HUDEP-2 (cell line): ENCODE results near the gene ERGIC1.
A peak's percentile ranks its signal among the peaks of the same experiment; 100 is the strongest.
"Not testable (repeated sequence)": the region's sequence is repeated elsewhere in the genome, so short reads cannot be mapped to it uniquely, and the experiment has no call there.

Experiments
- DNase-seq, 76 experiments: peaks; one replicate each; lab custom pipeline; 2025; ENCODE audit not compliant: unreplicated experiment in 76 of 76; lab: John Stamatoyannopoulos, UW

Gene ERGIC1

GRCh38 chr5:172845154-172845553 is 11.1 kb downstream of the ERGIC1 start:
- DNase-seq = no peak

DNA sequence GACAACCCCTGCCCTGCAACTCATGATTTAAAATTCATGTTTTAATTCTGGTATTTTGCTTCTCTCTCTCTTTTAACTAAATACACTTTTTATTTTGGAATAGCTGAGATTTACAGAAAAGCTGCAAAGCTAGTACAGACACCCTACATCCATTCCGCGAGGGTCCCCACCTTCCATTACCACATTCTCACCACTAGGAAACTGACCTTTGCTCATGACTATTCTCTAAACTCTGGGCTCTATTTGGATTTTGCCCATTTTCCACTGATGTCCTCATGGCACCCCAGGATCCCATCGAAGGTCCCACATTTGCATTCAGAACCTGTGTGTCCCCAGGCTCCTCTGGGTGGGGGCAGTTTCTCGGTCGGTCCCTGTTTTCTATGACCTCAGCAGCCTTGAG is 11.5 kb downstream of the ERGIC1 start:
- no peak for DNase-seq

- DNase-seq = no peak
These were observed 12.2 kb downstream of the ERGIC1 start for GRCh38 chr5:172846249-172846648.

DNA sequence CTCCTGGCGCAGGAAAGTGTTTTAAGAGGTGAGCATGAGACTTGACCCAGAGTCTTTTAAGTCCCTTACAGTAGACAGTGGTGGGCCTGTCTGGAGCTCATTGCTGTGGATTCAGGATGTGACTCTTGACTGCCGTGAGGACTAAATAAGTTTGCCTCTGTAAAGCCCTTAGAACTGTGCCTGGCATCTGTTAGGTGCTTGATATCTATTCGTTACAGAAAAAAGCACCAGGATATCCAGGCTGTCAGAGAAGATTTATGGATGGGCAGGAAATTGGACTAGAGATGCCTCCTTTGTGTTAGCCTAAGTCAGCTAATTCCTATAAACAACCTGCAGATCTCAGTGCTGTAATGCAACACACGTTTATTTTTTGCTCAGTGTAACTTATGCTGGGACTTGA is 12.6 kb downstream of the ERGIC1 start:
- DNase-seq = no peak

- DNase-seq = not testable (repeated sequence)
These were observed 13.5 kb downstream of the ERGIC1 start for GRCh38 chr5:172847584-172847983.

- DNase-seq = no peak
These were observed 14.4 kb downstream of the ERGIC1 start for GRCh38 chr5:172848419-172848818.

GRCh38 chr5:172849606-172850453 is 15.8 kb downstream of the ERGIC1 start:
- DNase-seq = peak in 11 of 76 experiments; percentile 4 to 36 (median 18)

DNA sequence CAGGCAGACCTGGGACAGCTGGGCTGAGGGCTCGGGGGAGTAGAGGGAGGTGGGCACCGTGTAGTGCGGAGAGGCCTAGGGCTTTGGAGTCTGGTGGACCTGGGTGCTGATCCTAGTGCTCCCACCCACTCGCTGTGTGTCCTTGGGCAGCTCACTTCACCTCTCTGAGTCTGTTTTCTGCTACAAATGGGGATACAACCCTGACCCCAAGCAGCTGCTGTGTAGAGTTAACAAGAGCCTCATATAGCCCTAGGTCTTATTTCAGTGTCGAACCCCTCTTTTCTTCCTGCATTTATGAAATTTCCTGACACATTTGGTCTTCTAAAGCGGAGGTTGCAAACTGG is 16.4 kb downstream of the ERGIC1 start:
- no peak for DNase-seq

DNA sequence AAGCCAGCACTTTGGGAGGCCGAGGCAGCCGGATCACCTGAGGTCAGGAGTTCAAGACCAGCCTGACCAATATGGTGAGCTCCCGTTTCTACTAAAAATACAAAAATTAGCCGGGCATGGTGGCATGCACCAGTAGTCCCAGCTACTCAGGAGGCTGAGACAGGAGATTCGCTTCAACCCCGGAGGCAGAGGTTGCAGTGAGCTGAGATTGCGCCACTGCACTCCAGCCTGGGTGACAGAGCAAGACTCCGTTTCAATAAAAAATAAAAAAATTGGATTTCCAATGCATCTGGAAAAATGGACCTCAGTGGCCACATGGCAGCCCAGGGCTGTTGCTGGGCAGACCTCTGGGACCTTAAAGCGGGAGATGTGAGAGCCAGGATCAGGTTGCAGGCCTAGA is 17.2 kb downstream of the ERGIC1 start:
- not testable (repeated sequence) for DNase-seq

DNA sequence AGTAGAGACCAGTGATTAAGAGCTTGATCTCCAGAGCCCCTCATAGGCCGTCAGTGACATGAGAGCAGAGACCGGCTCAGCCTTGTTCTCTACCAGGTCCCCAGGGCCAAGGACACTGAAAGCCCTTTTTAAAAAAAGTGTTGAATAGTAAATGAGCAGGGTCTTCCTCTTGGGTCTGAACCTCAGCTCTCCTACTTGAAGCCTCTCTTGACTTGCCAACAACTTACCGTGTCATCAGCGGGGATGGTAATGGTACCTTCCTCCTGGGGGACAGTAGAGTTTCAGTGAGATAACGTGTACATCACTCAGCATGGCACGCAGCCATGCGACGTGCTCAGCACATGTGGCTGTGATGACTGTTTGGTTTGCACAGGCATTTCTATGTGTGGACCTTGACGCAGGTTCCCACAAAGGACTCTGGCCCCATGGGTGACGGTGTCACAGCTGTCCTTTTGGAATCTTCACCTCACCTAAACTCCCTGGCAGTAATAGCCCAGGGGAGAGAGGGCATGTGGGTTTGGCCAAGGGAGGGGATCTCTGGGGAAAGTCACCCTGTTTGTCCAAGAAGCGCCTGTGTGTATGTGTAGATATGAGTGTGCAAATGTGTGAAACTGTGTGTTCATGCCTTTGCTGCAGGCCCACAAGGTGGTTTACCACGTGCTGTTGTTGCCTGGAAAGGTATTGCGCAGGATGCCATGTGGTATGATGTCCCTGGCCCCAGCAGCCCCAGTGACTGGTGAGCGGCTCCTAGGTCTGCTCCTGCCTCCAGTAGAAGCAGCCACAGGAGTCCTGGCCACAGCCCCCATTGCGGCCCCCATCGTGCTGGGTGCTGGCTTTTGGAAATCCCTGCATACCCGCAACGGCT is 18.7 kb downstream of the ERGIC1 start:
- DNase-seq = peak in 20 of 76 experiments; percentile 2 to 47 (median 22)

- DNase-seq = no peak
These were observed 19.4 kb downstream of the ERGIC1 start for GRCh38 chr5:172853355-172853975.

DNA sequence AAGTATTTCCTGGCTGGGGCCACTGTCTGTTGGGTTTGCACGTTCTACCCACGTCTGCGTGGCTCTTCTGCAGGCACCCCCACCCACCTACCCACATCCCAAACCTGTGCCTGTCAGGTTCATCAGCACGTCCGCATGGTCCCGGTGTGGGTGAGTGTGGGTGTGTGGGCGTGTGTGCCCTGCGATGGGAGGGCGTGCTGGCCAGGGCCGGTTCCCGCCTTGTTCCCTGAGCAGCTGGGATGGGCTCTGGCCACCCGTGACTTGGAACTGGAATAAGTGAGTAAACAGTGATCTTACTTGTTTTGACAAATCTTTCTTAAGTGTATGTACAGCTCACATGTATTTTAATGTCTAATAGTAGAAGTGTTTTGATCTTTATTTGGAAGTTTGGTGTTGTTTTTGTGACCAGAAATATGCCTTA is 20.4 kb downstream of the ERGIC1 start:
- DNase-seq = peak in 5 of 76 experiments; percentile 9 to 15 (median 13)

GRCh38 chr5:172854971-172855370 is 20.9 kb downstream of the ERGIC1 start:
- DNase-seq = no peak

DNA sequence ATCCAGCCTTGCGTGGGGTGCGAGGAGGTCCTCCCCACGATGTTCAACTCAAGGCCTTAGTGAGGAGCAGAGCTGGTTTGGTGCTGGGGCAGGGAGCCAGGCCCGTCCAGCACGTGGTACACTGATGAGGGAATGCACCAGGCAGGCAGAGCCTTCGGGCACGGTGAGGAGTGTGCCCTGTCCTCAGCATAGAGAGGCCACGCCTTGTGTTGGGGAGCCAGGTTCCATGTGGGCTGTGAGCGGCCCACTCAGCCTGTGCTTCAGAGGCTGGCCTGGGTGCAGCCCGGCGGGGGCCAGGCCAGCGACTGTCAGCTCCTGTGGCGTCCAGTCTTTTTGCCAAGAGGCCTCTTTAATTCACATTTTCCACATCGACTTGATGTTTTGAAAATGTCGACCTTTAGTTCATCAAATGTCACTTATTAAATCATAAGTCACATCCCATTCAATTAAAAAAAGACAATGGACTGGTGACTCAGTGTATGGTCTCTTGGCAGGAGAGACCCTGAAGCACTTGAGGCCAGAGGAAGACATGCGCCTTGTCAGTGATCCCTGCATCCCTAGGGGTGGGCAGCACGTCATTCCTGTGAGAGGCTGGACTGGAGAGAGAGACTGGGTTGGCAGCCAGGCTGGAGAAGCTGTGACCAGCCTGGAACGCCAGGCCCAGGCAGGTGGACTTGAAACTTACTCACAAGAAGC is 21.7 kb downstream of the ERGIC1 start:
- DNase-seq = no peak

- no peak for DNase-seq
These were observed 22.3 kb downstream of the ERGIC1 start for GRCh38 chr5:172856336-172856735.

DNA sequence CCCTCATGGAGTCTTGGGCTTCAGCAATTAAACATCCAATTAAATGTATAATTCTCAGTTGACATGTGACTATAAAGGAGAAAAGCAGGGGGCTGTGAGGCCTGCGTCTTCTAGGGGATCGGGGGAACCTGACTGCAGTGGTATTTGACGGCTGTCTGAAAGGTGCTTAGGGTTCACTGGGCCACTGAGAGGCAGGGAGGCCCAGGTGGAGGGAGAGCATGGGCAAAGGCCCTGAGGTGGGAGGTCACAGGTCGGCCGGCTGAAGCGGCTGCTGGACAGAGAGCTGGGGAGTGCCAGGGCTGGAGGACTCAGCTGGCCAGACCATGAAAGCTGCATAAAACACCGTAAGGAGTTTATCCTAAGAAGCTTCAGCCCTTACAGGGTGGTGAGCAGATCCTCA is 23.9 kb downstream of the ERGIC1 start:
- DNase-seq = no peak

DNA sequence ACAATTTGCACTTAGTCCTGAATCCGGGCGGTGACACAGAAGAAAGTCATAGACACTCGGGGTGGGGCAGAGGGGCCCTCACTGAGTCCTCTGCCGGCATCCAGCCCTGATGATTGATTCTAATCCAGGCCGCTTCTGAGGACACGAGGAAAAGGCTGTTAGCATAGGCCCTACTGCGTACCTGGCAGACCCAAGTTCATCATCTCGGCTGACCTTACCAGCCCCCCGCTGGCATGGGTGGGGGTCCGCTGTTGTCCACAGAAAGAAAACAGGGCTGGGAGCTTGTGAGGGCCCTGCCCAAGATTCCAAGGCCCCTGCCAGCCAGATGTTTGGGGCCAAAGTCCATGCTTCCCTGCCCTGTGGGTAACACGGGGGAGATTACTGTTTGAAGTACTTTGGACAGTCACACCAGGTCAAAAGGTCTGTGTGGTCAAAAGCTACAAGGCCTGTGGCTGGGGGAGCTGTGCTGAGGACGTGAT is 24.5 kb downstream of the ERGIC1 start:
- DNase-seq = no peak

DNA sequence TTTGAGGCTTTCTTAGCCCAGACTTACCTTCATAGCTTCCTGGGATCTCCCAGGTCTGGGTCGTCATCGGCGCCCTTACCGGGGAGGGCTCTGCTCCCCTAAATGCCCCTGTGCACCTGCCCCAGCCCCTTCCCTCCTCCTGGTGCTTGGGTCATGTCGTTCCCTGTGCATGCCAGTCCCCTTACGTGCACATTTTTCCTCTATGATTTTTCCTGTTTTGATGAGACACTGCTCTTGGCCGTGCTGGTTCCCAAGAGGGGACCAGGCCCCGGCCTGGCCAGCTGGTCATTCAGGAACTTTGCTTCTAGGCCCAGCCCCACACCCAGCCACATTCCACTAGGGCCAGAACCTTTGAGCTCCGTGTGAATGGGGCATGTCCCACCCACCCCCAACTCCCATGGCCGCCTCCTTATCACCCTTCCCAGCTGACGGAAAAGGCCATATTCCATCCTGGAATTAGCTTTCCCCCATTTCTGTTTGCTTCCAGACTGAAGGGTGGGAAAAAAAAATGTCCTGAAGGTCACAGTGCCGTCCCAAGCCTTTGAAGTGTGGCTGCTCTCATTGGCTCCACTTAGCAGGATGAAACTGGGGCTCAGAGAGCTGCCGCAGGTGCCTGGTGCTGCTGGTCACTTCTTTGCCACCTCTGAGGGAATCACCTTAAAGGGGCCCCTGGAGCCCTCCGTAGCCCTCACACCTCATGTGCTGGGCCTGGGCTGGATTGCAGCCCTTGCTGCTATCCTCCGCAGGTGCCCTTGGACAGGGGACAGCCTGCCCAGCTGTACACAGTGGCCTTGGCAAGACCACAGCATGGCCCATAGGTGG is 25.1 kb downstream of the ERGIC1 start:
- DNase-seq = no peak

- no peak for DNase-seq
These were observed 25.9 kb downstream of the ERGIC1 start for GRCh38 chr5:172859966-172860365.
